GF-D8 (cell line): ENCODE measurements around the gene IL23R.
"Not testable (repeated sequence)": the region's sequence is repeated elsewhere in the genome, so short reads cannot be mapped to it uniquely, and the experiment has no call there.

Experiments used
- DNase-seq: peaks from one replicate; lab custom pipeline; 2025; lab: John Stamatoyannopoulos, UW

The IL23R gene, protein sequence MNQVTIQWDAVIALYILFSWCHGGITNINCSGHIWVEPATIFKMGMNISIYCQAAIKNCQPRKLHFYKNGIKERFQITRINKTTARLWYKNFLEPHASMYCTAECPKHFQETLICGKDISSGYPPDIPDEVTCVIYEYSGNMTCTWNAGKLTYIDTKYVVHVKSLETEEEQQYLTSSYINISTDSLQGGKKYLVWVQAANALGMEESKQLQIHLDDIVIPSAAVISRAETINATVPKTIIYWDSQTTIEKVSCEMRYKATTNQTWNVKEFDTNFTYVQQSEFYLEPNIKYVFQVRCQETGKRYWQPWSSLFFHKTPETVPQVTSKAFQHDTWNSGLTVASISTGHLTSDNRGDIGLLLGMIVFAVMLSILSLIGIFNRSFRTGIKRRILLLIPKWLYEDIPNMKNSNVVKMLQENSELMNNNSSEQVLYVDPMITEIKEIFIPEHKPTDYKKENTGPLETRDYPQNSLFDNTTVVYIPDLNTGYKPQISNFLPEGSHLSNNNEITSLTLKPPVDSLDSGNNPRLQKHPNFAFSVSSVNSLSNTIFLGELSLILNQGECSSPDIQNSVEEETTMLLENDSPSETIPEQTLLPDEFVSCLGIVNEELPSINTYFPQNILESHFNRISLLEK

DNA sequence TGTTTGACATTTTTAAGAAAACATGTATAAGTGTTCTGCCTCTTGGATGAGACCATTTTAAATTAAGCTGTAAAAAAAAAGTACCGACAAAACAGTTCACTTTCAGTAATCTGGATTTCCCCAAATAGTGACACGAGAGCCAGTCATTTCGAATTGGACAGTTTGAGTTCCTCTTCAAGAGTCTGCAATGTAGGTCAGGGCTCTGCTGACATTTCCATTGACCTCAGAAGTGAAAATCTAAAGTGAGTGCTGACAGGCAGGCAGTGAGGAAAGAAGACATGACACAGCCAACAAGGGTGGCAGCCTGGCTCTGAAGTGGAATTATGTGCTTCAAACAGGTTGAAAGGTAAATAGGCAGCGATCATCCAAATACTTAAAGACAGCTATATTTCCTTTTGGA, at the start of gene IL23R:
Gene IL23R (plus strand): TSS at position 259 of the 400 bp plus-strand sequence. CDS start 1,667 bp downstream, outside the sequence.
- no peak for DNase-seq

DNA sequence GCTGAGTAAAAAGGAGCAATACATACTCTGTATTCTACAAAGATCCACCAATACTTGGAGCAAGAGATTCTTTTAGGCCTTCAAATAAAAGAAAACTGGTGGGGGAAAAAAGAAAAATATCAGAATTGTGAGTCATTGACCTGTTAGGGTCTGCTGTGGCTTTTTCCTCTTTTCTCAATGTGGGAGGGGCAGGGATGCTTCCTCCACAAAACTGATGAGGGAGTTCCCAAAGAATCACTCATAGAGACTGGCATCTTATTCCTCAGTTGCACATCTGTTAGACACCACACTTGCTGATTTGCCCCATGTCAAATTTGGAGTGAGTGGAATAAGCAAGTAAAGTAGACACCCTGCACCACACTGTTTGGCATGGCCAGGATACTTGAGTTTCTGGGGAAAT, 48.1 kb upstream of the IL23R start:
- DNase-seq: no peak

DNA sequence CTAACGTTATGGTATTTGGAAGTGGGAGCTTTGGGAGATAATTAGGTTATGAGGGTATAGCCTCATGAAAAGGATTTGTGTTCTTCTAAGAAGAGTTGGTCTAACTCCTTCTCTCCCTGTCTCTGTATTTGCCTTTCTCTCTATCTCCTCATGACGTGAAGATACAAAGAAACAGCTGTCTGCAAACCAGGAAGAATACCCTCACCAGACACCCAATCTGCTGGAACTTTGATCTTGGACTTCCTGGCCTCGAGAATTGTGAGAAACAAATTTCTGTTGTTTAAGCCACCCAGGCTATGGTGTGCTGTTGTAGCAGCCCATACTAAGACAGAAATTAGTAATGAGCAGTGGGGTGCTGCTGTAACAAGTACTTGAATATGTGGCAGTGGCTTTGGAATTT, 47.6 kb upstream of the IL23R start:
- DNase-seq: no peak

DNA sequence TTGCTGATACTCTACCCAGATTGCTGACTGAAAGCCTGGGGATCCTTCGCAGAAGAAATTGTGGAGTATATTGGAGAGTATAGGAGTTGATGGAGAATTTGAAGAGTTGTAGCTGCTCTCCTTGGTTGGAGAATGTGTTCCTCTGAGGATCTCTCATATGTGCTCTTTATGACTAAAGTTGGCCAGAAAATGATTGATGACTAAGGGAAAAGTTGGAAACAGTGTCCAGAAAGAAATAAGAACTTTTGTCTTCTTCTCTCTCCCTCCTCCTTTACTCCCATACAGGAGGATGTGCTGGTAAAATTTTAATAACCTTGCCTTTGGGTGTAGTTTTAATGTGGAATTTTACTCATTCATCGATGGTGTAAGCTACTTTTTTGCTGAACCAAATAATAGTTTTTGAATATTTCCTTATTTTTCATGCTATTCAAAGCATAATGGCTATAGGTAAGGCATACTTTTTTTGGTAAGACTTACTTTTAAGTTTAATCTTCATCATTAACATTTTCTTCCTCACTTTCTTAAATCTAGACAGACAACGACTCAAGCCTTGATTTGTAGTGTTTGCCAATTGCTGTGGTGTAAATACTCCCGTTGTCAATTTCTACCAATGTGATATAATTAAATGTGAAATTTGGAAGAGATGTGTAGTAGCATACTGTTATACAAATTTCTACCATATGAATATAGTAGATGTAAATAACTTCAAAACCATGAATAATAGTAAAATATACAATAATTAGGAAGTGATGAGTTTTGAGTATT, 45.2 kb upstream of the IL23R start:
- no peak for DNase-seq

DNA sequence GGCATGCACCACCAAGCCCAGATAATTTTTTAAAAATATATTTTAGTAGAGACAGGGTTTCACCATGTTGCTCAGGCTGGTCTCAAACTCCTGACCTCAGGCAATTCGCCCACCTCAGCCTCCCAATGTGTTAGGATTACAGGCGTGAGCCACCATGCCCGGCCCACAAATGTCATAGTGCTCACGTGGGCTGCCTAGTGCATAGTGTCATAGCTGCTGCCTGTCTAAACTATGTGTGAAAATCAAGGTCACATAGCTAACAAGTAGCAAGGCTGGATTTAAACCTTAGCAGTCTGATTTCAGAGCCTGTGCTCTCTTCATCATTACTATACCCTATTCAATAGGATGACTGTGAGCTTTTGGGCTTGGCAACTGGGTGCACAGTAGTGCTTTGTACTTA, 41.8 kb upstream of the IL23R start:
- no peak for DNase-seq

DNA sequence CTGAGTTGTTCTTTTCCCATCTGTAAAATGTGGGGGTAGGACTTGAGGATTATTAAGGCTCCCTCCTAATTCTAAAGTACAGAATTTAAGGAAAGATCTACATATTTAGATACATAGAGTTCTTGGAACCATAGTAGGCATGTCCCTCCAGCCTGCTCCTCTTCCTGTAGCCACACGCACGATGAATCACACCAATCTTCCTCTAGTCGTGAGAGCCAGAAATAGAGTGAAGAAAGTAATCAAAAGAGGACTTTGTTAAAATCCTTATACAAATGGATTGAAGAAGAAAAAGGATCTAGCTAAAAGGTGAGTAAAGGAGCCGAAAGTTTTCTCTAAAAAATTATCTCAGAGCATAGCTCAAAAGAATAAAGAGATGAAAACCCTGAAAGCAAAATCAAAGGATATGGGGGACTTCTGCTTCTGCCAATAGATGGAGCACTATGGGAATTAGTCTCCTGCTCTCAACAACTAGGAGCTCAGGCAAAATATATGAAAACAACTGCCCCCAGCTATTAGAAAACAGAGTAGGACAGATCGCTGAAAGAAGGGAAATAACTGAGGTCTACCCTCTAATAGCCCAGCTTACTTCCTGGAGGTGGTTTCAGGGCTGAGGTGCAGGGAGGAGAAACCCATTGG, 40.0 kb upstream of the IL23R start:
- DNase-seq: no peak

DNA sequence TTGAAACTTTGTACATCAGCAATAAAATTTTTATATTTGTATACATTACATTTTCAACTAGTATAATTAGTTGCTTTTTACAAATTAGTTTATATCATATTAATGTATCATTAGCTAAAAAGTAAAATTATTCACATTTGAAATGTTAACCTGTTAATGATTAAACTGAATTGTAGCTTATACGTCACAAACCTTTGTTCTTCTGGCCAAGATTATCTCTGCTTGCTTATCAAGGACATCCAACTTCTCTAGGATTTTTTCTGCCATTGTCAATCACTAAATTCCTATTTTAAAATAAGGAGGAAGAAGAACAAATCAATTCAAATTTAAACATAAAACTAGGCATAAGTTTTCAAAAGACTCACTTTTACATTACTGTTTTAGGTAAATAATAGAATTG, 39.3 kb upstream of the IL23R start:
- no peak for DNase-seq

DNA sequence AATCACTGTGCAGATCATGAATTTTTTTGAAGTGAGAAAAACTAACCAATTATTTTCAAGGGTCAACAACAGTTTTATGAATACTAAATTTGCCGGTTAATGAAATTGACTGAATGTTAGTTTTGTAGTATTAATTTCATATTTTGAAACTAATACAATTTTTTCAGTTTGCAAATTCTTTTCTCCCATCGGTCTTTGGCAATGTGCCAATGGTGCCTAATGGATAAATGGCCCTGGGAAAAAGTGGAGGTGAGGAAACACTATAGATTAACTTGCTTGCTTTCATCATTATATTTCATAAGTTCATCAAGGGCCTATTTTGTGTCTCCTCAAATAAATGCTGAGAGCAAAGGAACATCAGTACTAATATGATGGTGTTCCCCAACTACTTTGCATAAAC, 35.6 kb upstream of the IL23R start:
- no peak for DNase-seq

DNA sequence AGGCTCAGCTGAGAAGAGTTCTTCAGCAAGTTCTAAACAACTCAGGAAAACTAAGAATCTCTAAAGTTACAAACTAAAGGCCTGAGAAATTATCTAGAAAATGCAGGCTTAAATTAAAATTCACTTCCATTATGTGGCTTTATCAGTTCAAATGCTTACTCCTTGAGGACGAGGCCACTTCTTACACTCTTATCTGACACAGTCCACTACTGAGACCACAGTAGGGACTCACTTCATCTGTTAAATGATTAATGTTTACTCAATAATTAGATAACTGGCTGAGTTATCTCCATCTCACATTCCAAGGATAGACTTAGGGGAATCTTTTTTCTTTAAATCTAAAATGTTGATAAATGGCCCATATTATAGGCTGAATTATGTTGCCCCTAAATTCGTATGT, 33.1 kb upstream of the IL23R start:
- no peak for DNase-seq

DNA sequence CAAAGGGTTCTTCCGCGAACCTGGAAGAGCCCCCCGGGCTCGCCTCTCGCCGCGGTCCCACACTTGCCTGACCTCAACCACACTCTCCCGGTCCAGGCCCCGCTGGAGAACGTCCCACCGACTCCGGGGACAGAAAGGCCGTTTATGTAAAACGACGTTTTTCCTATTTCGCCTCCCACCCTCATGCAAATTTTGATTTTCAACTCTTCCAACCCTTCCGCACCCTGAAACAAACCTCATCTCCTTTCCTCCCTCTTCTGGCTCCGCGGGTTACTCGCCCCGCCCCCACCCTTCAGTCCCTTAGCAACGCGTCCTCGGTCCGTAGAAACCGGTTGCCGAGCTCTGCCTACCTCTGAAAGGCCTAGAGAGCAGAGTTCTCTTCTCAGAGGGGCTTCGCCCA, 31.6 kb upstream of the IL23R start, which contains the start of gene C1orf141:
Gene C1orf141 (minus strand): TSS at position 276 of the 400 bp plus-strand sequence. CDS start 7,730 bp downstream, outside the sequence.
- DNase-seq: no peak

DNA sequence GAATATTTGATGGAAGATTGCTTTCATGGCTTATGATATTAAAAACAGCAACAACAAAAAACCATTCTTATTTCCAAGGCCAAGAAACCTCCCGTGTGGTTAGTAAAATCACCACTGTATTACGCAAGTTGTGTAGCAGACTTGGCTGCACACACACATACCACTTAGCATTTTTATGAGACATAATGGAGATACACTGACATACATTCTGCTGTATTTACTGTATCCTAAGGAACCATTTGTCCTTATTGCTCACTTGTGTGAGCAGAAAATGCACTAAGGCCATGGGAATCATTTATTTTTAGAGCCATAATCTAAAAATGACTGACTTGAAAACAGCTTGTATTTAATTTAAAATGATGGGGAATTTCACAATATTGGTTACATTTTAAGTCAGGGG, 30.9 kb upstream of the IL23R start:
- no peak for DNase-seq

DNA sequence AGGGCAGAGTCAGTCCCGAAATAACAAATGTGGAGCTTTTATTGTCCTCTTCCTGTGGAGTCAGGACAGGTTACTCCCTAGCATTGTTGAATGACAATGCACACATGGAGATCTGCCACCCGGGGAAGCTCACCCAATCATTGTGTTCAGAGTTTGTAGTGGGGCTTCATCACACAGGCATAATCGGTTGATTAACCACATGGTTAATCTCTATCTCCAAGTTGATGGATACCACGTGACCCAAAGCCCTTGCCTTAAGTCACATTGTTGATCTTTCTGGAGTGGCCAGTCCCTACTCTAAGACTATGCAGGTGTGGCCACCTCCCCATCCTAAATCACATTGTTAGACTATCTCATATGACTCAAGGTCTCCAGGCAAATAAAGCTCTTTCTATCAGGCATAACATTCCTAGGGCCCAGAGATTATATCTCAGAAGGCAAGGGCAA, 28.9 kb upstream of the IL23R start:
- no peak for DNase-seq

DNA sequence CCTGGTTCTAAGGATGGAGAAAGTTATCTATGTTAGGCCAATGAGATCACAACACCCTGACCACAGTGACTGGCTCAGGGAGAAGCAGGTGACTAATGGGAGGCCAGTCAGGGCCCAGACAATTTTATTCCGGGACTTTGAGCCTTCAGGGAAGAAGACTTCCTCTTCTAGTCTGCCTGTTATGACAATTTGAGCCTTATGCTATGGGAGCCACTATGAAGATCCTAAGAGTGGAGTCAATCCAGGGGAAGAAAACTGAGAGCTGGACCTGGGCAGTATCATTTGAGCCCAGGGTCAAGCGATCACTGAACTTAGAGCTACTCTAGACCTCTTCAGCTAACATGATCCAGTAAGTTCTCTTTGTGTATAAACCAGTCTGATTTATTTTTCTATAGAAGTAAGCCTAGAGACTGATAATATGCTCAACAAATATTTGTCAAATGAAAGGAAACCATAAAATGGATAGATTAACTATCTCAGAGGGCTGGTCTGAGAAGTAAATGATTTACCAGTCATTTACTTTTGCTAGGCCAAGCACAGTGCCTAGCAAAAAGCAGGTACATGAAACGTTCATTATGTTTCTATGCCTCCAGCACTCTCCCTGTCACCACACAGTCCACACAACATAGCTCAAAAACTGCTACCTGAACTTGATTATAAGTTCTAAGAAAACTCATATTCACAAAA, 27.3 kb upstream of the IL23R start:
- DNase-seq: no peak

DNA sequence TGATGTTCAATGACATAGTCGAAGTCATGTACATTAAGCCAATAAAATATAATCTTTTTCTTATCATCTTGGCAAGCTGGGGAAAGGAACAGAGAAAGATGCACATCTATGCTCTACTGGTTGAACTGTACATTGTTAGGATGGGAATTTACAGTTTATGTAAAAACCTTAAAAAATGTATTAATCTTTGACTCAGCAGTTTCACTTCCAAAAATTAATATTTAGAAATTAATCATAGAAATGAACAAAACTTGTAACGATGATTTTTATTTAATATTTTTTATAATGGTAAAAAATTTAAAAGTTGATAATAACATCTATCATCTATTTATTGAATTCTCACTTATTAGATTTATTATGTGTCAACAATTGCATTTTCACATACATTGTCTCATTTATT, 25.8 kb upstream of the IL23R start:
- no peak for DNase-seq

DNA sequence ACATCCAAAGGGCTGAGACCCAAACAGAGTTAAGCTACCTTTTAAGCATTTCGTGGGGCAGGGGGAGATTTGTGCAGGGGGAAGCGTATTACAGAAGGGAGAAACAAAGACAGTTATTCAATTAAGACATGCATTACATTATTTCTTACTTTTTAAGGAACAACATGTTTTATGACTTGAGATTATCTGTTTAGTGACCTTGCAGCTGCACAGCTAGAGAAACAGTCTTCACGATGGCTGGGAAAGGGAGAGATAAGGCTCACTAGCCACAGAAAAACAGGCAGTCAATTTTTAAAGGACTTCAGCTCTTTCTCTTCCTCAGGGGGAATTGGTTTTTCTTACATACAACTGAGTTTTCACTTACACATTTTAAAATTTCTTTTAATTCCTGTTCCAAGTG, 24.4 kb upstream of the IL23R start:
- not testable (repeated sequence) for DNase-seq

DNA sequence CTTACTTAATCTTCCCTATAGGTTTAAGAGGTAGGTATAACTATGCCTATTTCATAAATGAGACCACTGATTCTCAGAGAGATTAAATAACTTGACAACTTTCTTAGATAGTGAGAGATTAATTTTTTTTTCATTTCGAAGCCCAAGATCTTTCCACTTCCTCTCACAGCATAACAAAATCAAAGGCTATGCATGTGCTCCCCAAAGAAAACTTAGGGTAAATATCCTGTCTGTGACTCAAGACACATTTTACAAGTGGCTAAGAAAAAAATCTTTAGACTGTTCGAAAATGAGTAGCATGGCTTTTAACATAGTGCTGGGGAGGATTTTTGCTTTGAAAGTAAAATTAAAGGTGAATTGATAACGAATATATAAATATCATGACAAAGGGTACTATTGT, 23.3 kb upstream of the IL23R start:
- no peak for DNase-seq

DNA sequence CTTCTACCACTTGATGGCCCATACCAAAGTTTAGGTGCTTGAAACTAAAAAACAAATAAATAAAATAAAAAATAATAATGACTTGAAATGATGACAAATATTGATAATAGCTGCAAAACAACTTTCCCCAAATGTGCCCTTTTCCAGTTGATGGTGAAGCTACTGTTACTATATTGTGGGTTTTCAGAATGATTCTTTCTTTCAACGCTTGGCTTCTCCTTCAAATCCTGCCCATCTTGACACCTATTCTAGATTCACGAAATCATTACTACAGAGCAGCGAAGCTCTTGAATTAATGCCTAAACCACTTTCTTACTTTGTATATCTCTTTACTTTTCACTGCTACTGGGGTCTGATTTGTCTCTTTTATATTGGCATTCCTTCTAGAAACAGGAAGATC, 22.3 kb upstream of the IL23R start:
- no peak for DNase-seq

DNA sequence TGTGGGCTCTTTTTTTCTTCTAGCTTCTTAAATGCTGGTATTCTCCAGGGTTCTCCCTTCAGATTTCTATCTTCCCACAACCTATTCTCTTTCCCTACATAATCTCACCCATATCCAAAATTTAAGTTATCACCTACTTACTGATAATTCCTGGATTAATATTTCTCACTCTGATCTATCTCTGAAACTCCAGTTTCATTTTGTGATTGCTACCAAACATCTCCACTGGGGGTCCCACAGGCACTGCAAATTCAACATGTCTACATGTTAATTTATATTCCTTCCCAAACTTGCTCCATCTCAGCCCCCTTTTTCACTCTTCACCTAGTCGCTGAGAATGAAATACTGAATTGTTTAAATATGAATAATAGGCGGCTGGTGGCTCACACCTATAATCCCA, 21.6 kb upstream of the IL23R start:
- DNase-seq: no peak

DNA sequence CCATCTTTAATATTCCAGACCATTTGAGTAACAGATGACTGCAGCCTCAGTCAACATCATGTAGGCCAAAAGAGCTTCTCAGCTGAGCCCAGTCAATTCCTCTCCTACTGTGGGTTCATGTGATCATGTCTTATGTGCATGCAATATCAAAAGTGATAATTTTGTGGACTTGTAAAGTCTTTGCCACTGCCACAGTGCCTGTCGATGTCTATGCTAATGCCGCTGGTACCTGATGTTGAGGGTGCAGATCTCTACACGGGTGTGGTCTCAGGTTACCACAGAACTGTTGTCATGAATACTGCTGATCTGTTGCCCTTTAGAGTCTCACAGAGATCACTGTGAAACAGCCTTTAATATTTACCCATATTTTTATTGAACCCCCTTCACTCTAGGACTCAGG, 20.2 kb upstream of the IL23R start:
- DNase-seq: no peak

DNA sequence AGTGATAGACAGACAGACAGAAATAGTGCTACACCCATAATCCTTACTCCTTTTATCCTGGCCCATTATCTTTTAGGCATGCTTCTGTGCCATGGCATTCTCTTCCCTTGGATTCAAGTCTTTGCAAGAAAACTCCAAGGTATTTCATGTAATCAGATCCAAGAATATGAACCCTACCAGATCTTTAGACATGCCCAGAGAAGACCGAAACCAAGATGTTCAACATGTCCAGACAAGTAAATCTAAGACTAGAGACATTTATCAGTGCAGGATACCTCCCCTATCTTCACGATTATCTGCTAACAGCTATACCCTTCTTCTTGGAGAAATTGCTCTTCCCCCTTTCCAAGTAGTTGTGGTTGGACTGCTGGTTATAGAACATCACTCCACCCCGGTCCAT, 19.7 kb upstream of the IL23R start:
- DNase-seq: no peak

DNA sequence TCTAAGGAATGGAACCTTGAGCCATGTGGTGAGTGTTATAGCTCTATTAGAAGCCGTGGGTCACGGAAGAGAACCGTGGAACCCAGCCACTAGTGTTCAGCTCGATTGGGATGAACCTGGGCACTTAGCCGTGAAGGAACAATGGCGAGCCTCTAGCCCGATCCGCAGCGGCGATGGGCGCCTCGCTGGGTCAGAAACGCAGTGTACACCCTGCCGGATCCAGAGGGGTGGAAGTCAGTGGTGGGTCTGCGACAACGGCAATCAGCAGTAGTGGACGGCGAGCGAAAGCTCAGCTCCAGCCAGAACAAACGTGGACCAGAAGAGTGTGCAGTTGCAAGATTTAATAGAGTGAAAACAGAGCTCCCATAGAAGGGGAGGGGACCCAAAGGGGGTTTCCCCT, 18.3 kb upstream of the IL23R start:
- DNase-seq: not testable (repeated sequence)
